SHP77 treated with DMSO at 0.1 percent for 48 hours (cell line): ENCODE data around the gene RBMS2.

Experiments
- DNase-seq: peaks from one replicate; lab custom pipeline; 2025; lab: John Stamatoyannopoulos, UW

RBMS2 gene

DNA sequence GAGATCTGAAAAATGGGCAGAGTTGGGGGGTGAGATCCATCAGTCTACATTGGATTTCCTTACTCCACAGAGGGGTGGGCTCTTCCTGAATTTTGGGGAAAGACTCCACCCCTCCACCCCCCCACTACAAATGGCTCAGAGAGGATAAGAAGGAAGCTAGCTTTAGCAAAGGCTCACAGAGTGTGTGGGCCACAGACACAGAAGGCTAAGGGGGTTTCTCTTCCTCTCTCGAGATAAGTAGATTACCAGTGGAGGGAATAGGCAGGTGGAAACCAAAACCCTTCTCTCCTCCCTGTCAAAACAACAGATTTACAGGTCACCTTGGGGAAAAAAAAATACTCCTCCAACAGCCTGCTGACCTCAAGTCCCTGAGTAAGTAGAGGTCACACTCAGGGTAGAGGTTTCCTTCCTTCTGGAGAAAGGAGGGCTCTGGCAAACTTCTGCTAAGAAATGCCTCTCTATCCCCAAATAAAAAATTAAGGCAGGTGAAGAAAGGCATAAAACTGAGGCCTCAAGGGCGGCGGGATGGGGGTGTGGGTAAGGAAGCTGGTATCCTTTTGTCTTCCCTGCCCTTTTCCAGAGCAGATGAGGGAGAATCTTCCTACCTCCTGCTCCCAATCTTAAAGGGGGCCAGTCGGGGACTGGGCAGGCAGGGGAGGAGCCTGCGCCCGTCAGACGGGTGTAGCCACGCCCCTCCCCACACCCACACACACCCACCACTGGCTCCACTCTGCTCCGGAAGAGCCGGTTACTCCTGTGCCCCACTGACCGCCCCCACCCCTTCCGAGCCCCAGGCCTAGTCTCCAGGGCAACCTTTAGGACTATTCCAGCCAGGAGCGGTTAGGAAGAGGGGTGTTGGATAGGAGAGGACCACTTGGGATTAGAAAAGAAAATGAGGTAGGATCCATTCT, 110.4 kb downstream of the RBMS2 start:
- no peak for DNase-seq

DNA sequence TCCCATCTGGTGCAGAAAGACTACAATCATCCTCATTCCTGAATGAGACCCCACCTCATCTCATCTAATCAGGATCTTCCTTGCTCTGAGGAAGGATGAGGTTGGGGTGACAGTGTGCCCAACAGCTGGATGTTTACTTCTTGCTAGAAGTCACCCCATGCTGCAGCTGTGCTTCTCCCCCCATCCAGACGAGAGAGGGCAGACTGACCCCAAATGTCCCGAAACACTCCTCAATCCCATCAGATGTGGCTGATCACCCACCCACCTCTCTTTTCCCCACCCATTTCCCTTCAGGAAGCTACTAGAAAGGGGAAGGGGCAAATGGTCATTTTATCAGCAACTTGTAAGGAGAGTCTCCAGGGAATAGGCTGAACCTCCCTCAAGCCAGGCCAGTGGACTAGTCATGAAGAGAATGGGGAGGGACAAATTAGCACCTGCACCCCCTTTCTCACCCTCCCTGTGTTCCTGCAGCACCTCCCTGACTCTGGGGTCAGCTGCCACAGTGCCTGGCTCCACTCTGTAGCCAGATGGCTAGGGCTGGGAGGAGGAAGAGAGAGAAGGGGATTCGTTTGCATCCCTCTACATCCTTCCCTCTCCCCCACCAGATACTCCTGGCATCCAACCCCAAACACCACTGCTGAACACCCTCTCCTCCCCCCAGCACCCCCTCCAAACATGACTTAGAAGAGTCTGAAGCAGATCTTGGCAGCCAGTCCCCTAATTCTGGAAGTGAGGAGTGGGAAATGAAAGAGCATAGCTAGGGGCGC, 111.3 kb downstream of the RBMS2 start:
- no peak for DNase-seq

DNA sequence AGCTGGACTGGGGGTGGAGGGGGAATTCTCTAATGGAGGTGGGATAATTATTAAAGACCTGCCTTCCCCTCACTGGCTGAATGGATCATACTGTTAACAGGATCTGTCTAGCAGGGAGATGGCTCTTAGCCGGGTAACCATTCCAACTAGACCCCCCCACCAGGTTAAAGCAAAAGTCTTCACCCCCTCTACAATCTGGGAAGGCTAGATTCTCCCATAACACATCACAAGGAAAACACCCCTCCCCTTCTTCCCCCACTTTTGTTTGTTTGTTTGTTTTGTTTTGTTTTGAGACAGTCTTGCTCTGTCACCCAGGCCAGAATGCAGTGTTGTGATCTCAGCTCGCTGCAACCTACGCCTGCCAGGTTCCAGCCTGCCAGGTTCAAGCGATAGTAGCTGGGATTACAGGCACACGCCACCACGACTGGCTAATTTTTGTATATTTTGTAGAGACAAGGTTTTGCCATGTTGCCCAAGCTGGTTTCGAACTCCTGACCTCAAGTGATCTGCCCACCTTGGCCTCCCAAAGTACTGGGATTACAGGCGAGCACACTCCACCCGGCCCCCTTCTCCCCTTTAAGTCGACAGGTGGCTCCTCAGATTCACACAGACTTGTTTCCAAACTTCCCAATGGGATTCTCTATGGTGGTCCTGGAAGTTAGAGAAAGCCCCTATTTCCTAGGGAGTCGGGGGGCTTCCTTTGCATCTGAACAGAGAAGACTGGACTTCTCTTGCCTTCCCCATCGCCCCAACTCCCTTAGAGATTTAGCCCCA, 112.0 kb downstream of the RBMS2 start:
- no peak for DNase-seq

DNA sequence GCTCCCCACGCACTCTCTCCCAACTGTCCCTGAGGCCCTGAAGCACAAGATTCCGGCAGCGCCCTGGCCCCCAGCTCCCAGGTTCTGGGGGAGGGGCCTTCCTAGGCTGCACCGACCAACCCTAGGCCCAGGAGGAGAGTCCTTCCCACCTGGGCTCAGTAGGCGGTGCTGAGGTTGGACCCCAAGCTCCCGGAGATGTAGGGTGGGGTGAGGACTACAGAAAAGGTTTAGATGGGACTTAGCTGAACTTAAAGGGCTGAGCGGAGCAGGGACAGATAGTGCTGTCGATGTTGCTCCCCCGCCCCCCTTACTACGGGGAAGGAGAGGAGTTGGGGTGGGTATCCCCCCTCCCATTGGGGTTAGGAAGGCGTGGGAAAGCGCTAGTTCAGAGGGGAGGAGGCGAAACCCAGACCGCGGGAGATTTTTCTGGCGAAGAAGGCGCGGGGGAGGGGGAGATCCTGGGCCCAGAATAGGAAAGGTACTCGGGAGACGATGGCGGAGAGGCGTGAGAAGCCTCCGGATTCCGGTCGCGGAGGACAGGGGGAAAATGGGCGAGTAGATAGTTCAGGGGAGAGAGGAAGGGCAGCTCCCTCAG, 112.7 kb downstream of the RBMS2 start:
- DNase-seq, result no peak

DNA sequence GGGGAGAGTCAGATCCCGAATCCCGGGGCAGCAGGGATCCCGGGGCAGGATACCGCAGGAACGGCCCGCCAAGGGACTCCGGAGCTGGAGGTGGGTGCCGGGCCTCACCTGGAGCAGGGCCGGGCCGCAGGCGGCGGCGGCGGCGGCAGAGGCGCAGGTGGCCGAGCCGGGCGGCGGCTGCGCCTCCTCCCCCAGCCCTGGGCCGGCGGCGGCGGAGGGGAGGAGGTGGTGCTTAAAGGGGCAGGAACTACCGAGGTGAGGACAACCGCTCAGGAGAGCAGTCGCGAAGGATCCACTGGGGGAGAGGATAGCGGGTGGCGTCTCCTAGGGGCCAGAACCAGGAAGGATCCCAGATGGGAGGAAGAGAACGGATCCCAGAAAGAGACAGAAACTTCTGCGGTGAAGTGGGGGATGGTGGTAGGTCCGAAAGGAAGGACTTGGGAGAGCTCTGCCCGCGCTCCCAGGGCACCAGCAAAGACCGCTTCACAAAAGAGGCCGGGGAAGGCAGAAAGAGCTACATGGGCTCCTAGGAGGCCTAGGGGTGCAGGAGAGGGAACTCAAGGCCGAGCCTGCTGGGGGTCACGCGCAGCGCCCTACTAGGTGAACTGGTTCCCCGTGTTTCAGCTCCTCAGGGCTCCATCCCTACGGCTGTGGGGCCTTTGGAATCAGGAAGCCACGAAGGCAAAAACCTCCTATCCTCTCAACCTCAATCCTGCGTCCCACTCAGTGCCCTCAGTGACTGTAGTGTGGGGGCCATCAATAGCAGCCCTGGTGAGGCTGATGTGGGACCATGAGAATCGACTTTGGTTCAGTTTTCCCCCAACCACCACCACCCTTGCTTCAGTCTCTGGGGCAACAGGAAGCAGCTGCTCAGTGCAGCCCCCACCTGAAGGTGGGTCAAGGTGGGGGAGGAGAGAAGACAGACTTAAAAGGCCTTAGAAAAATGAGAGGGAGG, 113.5 kb downstream of the RBMS2 start:
- peak; percentile 51 for DNase-seq

DNA sequence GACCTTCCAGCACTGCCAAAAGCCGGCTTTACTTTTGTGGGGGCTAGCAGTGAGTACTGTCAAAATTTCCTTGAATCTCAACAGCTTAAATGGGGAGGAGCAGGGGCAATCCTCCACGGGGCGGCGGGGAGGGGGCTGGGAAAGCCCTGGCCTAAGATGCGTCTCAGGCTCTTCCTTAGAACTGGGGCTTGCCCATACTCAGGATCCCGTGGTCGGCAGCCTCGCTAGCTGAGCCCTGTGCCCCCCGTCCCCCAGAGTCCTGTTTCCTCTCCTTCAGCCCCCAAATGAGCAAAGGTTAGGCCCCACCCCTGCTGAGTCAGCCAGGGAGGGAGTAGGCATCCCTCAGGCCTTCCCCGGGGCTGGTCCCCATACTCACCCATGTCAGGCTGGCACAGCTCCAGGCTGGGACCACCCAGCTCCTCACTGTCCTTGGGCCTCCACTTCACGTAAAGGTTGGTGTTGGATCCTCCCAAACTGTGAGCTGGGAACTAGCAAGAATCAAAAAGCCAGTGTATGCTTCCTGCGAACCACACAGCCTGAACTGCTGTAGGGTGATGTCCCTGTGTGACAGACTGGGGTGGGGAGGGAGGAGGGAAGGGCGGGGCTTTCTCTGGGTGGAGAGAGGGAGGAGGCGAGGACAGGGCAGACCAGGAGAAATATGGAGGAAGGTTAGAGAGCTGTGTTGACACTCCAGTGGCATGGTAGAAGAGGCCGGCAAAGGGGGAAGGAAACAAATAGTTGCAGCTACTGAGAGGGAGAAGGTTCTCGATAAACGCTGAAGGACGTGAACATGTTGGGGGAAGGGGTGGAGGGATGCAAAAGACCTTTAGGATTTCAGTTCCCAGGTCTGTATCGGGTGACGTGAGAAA, 114.4 kb downstream of the RBMS2 start:
- DNase-seq, result peak; percentile 78

DNA sequence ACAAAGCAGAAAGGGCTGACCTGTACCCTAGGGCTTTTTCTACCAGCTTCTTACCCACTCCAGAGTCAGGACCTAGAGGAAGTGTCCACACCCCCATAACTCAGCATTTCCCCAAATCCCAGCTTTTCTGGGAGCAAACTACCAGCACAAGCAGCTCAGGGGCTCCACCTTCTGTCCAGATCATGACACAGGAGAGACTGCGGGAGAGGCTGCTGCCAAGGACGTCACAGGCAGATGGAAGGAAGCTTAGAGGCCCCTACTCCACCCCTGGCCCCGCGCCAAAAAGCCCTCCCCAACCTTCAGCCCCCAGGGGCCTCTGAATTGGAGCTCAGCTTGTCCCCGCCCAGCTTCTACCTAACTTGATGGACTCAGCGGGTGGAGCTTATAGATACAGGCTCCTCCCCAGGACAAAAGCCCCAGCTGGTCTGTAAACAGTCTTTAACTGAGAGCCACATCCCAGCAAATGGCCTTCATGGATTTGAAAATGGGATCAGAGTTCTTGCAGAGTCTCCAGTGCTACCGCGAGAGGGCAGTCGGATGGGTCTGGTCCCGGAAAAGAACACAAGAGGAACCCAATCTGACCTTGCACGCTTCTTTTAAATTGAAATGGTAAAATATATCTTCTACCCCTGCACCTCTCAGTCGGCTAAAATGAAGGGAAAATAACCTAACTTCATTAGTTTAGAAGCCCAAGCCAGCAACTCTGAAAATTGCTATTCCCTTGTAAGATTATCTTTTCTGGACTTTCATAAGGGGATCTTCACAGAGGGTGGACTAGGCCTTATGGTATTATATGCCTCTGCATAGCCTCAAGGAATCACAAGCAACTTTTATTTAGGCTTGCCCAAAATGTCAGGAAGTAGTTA, 115.3 kb downstream of the RBMS2 start:
- DNase-seq, result peak; percentile 99

DNA sequence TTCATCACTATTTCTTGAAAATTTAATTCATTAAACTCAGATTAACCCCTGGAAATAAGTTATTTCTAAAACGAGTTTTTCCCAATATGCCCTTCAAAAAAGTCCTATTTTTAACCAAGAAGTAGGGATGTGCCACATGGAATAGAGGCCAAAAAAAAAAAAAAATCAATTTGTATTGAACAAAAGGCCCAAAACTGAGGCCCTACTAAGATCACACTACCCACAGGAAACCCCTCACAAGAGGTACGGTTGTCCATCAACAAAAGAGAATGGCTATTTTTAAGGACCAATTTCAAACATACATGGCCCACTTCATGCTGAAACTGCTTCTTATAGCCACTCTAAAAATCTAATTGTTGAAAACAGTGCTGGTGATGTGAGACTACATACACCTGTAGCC, 116.0 kb downstream of the RBMS2 start:
- DNase-seq, result no peak

DNA sequence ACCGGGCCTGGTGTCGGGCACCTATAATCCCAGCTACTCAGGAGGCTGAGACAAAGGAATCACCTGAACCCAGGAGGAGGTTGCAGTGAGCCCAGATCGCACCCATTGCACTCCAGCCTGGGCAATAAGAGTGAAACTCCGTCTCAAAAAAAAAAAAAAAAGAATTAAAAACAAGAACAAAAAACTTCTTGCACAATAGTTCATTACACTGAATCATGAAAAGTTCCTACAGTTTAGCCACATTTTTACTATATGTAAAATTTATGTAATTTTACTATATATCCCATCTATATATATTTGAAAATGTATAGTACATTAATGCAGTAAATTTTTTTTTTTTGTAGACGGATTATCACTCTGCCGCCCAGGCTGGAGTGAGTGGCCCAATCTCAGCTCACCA, 119.6 kb downstream of the RBMS2 start:
- no peak for DNase-seq

DNA sequence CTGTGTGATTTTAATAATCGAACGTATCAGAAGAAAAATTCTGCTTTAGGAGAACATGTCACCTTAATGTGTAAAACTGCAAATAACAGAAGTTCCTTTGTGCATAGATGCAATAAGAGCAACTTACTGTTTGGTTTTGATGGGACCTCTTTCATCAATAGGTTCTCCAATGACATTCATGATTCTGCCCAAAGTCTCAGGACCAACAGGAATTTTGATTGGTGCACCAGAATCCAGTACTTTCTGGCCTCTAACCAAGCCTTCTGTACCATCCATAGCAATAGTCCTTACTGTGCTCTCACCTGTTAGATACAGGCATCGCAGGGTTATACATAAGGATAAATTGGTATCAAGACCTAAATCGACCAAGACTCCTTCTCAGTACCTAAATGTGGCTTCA, 123.0 kb downstream of the RBMS2 start:
- DNase-seq, result no peak

DNA sequence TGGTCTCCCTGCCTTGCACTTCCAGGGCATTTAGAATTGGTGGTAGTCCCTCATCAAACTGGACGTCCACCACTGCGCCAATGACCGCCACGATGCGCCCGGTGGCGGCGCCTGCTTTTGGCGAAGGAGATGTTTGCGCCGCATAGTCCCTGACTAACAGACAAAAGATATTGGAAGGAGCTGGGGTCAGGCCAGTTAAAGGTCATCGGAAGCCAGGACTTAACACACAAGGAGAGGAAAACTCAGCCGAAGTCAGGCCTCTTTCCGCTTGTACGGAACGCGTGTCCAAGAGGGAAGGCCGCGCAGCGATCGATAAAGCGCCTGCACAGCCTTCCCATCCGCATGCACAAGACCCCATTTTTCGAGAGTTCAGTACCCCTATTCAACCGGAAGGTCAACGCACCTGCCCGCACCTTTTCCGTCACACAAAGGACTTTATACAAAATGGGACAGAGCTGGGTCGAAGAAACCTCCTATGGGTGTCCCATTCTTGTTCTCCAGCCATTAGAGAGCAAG, 123.6 kb downstream of the RBMS2 start:
- no peak for DNase-seq
